Cardiac muscle cell (in vitro differentiated cells and primary cell): ENCODE measurements around the gene MPZ. TPM values are rescaled to one million over a fixed set of nuclear protein-coding genes. Genes with fewer than 3 reads are reported as not detected.
"Not testable (repeated sequence)": the region's sequence is repeated elsewhere in the genome, so short reads cannot be mapped to it uniquely, and the experiment has no call there.

ENCODE experiments used
- DNase-seq, 2 donors: peaks; one replicate each; pipeline versions ENCODE4 v3.0.0 to v3.0.0-alpha.2; 2010 to 2017; ENCODE audit warnings: low read depth in 1 of 2, low spot score in 1 of 2
- H3K27ac ChIP-seq: fragments of 200-600 bp; sonication (generic); 2 replicates; pipeline ENCODE4 v1.5.1; 2016
- H3K27me3 ChIP-seq: fragments of 200-600 bp; sonication (generic); 2 replicates; pipeline ENCODE4 v1.6.0; 2016; ENCODE audit warnings: control low read depth
- H3K36me3 ChIP-seq: fragments of 200-600 bp; sonication (generic); 2 replicates; pipeline ENCODE4 v1.5.1; 2016; ENCODE audit warnings: control low read depth
- H3K4me1 ChIP-seq: fragments of 200-600 bp; sonication (generic); 2 replicates; pipeline ENCODE4 v1.8.1; 2017; ENCODE audit warnings: low read depth, mild to moderate bottlenecking, mixed run types
- H3K4me3 ChIP-seq: fragments of 200-600 bp; sonication (generic); 2 replicates; pipeline ENCODE4 v1.5.1; 2016; ENCODE audit warnings: mild to moderate bottlenecking
- H3K9me3 ChIP-seq: fragments of 200-600 bp; sonication (generic); 2 replicates; pipeline ENCODE4 v1.5.1; 2017; ENCODE audit warnings: low read depth, mild to moderate bottlenecking, control low read depth
- polyA plus RNA-seq: library from polyadenylated mRNA; unstranded; fragments of >200 nt; fragmentation: Nextera tagmentation; extraction: Ambion mirVana; gene quantifications from 2 replicates; pipeline ENCODE4 v1.2.1, GENCODE V29; 2016
- total RNA-seq: library from RNA; depleted of rRNA; stranded (reverse); fragments of >200 nt; gene quantifications from 2 replicates; pipeline ENCODE4 v1.2.3, GENCODE V29; 2016
- TF ChIP-seq, protein P1 (sequence below): IDR thresholded peaks from 2 replicates; pipeline ENCODE4 v1.5.1; 2012; ENCODE audit warnings: low read depth, mild to moderate bottlenecking, low read length

Gene MPZ
- total and polyA plus RNA-seq, 2 experiments from 2014 or later, result 0.48 to 0.77 TPM

DNA sequence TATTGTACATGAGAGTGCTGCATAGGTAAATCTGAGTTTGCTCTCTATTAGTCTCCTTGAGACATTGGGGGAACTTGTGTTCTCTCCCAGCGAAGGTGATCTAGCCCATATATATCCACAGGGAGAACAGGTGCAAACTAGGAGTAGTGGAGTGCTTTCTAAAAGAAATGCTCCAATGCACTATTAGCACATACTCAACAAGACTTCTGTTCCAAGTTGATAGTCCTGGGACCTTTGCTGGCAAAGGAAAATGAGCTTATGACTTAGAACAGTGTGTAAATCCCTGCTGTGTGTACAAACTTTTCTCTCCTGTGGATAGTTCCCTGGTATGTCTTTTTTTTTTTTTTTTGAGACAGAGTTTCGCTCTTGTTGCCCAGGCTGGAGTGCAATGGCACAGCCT lies 32.4 kb upstream of the MPZ start:
- Histone ChIP-seq H3K4me3 (no peak overlapping the region), H3K36me3 (peaks cover 29% of the 10 kb centered on the region), H3K9me3 (no peaks in the 10 kb centered on the region), H3K27ac (no peak overlapping the region), H3K4me1 (no peaks in the 10 kb centered on the region), H3K27me3 (no peaks in the 10 kb centered on the region)
- TF ChIP-seq, protein P1, sequence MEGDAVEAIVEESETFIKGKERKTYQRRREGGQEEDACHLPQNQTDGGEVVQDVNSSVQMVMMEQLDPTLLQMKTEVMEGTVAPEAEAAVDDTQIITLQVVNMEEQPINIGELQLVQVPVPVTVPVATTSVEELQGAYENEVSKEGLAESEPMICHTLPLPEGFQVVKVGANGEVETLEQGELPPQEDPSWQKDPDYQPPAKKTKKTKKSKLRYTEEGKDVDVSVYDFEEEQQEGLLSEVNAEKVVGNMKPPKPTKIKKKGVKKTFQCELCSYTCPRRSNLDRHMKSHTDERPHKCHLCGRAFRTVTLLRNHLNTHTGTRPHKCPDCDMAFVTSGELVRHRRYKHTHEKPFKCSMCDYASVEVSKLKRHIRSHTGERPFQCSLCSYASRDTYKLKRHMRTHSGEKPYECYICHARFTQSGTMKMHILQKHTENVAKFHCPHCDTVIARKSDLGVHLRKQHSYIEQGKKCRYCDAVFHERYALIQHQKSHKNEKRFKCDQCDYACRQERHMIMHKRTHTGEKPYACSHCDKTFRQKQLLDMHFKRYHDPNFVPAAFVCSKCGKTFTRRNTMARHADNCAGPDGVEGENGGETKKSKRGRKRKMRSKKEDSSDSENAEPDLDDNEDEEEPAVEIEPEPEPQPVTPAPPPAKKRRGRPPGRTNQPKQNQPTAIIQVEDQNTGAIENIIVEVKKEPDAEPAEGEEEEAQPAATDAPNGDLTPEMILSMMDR, result no peak
- no peak for DNase-seq

DNA sequence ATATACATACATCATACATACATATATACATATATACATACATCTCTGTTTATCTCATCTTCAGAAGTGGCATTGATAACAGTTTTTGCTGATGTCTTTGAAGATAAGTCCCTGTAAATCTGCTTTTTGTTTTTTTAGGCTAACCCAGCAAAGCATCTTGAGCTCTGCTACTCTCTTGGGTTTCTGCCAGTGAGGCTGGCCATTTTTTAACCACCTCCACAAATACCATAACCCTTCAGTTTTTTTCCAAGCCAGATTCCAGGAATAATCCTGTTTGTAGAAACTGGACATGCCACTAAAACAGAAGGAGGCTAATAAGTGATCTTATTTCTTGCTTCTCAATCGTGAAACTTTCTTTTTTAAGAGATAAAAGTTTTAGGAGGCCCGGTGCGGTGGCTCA lies 26.0 kb upstream of the MPZ start:
- peaks cover 23% of the 10 kb centered on the region for H3K36me3 ChIP-seq
- H3K27ac ChIP-seq, result no peak overlapping the region
- peak in 1 of 2 donors; percentile 9 for DNase-seq
- no peak overlapping the region for H3K4me3 ChIP-seq
- no peaks in the 10 kb centered on the region for H3K27me3 ChIP-seq
- TF ChIP-seq, protein P1, result no peak
- H3K4me1 ChIP-seq, result no peaks in the 10 kb centered on the region
- no peaks in the 10 kb centered on the region for H3K9me3 ChIP-seq

DNA sequence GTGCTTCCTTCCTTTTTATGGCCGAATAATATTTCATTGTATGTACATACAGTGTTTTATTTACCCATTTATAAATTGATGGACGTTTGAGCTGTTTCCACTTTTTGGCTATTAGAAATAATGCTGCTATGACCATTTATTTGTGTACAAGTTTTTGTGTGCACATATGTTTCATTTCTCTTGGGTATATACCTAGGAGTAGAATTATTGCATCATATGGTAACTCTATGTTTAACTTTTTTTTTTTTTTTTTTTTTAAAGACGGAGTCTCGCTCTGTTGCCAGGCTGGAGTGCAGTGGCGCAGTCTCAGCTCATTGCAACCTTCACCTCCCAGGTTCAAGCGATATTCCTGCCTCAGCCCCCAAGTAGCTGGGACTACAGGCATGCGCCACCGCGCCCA lies 23.4 kb upstream of the MPZ start:
- Histone ChIP-seq H3K9me3 (no peaks in the 10 kb centered on the region), H3K4me3 (no peak overlapping the region), H3K36me3 (peaks cover 29% of the 10 kb centered on the region), H3K27me3 (no peaks in the 10 kb centered on the region), H3K27ac (no peak overlapping the region), H3K4me1 (no peaks in the 10 kb centered on the region)
- TF ChIP-seq, protein P1, result no peak
- no peak for DNase-seq

DNA sequence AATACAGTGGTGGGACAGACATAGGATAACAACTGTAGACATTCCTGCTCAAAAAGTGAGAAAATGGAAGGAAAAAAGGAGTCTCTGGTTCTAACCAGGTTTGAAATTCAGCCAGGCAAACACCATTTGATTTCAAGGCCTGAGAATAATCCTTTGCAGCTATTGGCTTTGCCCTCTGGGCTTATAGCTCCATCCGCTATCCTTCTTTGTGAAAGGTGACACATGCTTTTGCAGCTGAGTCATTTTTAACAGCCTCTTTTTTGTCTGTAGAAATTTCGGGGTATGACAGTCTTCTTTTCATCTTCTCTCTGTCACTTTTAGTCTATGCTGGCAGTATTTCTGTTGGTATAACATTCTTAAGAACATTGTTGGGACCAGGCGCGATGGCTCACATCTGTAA lies 20.6 kb upstream of the MPZ start:
- TF ChIP-seq, protein P1, result no peak
- no peak for DNase-seq
- Histone ChIP-seq H3K9me3 (no peaks in the 10 kb centered on the region), H3K36me3 (peaks cover 39% of the 10 kb centered on the region), H3K27me3 (no peaks in the 10 kb centered on the region), H3K27ac (no peak overlapping the region), H3K4me3 (no peak overlapping the region), H3K4me1 (no peaks in the 10 kb centered on the region)

DNA sequence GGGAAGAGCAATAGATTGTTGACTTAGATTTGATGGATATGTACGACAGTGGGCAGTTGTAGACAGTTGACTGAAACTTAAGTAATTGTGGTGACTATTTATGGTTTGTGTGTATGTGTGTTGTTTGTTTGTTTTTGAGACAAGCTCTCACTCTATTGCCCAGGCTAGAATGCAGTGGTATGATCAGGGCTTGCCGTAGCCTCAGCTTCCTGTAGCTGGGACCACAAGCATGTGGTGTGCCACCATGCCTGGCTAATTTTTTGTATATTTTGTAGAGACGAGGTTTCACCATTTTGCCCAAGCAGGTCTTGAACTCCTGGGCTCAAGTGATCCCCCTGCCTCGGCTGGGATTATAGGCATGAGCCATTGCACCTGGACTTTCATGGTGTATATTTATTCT lies 14.3 kb upstream of the MPZ start:
- Histone ChIP-seq H3K27me3 (no peaks in the 10 kb centered on the region), H3K4me3 (no peak overlapping the region), H3K4me1 (no peaks in the 10 kb centered on the region), H3K27ac (no peak overlapping the region), H3K36me3 (peaks cover 31% of the 10 kb centered on the region), H3K9me3 (no peaks in the 10 kb centered on the region)
- TF ChIP-seq, protein P1, result no peak
- no peak for DNase-seq

DNA sequence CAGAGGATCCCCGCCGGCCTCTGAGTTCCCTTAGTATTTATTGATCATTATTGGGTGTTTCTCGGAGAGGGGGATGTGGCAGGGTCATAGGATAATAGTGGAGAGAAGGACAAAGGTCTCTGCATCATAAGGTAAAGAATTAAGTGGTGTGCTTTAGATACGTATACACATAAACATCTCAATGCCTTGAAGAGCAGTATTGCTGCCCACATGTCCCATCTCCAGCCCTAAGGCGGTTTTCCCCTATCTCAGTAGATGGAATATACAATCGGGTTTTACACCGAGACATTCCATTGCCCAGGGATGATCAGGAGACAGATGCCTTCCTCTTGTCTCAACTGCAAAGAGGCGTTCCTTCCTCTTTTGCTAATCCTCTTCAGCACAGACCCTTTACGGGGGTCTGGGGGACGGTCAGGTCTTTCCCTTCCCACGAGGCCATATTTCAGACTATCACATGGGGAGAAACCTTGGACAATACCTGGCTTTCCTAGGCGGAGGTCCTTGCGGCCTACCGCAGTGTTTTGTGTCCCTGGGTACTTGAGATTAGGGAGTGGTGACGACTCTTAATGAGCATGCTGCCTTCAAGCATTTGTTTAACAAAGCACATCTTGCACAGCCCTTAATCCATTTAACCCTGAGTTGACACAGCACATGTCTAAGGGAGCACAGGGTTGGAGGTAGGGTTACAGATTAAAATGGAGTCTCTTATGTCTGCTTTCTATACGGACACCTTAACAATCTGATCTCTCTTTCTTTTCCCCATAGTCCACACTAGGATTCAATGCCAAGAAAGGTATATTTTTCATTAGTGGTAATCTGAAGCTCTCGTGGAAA lies 6.3 kb upstream of the MPZ start:
- H3K4me1 ChIP-seq, H3K36me3 ChIP-seq, DNase-seq, H3K27me3 ChIP-seq, H3K27ac ChIP-seq, H3K4me3 ChIP-seq, H3K9me3 ChIP-seq: not testable (repeated sequence)
